Activated CD4-positive, alpha-beta T cell treated with anti-CD3 and anti-CD28 coated beads for 4 hours (primary cell): Measurements from ENCODE around the gene PCDHA9.
"Not testable (repeated sequence)": the region's sequence is repeated elsewhere in the genome, so short reads cannot be mapped to it uniquely, and the experiment has no call there.

Experiments
- DNase-seq, 2 donors: peaks; one replicate each; pipeline ENCODE4 v3.0.0-alpha.2; 2020

The PCDHA9 gene

GRCh38 chr5:140848139-140849102, at the start of gene PCDHA9:
Gene PCDHA9 (plus strand): TSS chr5:140848382. CDS start chr5:140848496, 114 bp downstream.
- not testable (repeated sequence) for DNase-seq

- no peak for DNase-seq
Observed at GRCh38 chr5:140800816-140801493, 47.2 kb upstream of the PCDHA9 start, which contains the start of gene PCDHA3. Gene PCDHA3 (plus strand): TSS chr5:140801057.

GRCh38 chr5:140801494-140801841, 46.7 kb upstream of the PCDHA9 start:
- DNase-seq = no peak

GRCh38 chr5:140802381-140802780, 45.8 kb upstream of the PCDHA9 start:
- DNase-seq = not testable (repeated sequence)

- DNase-seq = no peak
Observed at GRCh38 chr5:140802781-140803271, 45.4 kb upstream of the PCDHA9 start.

GRCh38 chr5:140806834-140807775, 41.1 kb upstream of the PCDHA9 start, which contains the start of gene PCDHA4:
Gene PCDHA4 (plus strand): TSS chr5:140807068.
- DNase-seq = no peak

- DNase-seq = not testable (repeated sequence)
Observed at GRCh38 chr5:140808241-140808888, 39.8 kb upstream of the PCDHA9 start.

GRCh38 chr5:140808889-140809291, 39.3 kb upstream of the PCDHA9 start:
- DNase-seq = no peak

- no peak for DNase-seq
Observed at GRCh38 chr5:140821375-140822280, 26.6 kb upstream of the PCDHA9 start, which contains the start of gene PCDHA5. Gene PCDHA5 (plus strand): TSS chr5:140821613.

GRCh38 chr5:140822281-140822629, 25.9 kb upstream of the PCDHA9 start:
- no peak for DNase-seq

GRCh38 chr5:140822969-140823368, 25.2 kb upstream of the PCDHA9 start:
- not testable (repeated sequence) for DNase-seq

- no peak for DNase-seq
Observed at GRCh38 chr5:140823475-140823874, 24.7 kb upstream of the PCDHA9 start.

- DNase-seq = no peak
Observed at GRCh38 chr5:140827704-140828361, 20.3 kb upstream of the PCDHA9 start, which contains the start of gene PCDHA6. Gene PCDHA6 (plus strand): TSS chr5:140827960. CDS start chr5:140828092, 132 bp downstream.

GRCh38 chr5:140828362-140828737, 19.8 kb upstream of the PCDHA9 start:
- no peak for DNase-seq

- not testable (repeated sequence) for DNase-seq
Observed at GRCh38 chr5:140829511-140830501, 18.4 kb upstream of the PCDHA9 start.

- DNase-seq = no peak
Observed at GRCh38 chr5:140833993-140834392, 14.2 kb upstream of the PCDHA9 start, which contains the start of gene PCDHA7. Gene PCDHA7 (plus strand): TSS chr5:140834269. CDS start chr5:140834384, 115 bp downstream.

- DNase-seq = not testable (repeated sequence)
Observed at GRCh38 chr5:140834439-140835008, 13.7 kb upstream of the PCDHA9 start.
